Lower lobe of right lung (tissue), 2 donors: ENCODE measurements around the gene DRC1. TPM values are rescaled to one million over a fixed set of nuclear protein-coding genes. Genes with fewer than 3 reads are reported as not detected.
"Not testable (repeated sequence)": the region's sequence is repeated elsewhere in the genome, so short reads cannot be mapped to it uniquely, and the experiment has no call there.

Experiments used
- ATAC-seq, 2 donors: fragments of 200-7000 bp; cut with Tn5 transposase; one replicate each; pipeline ENCODE4 v1.9.1; 2020 to 2022; ENCODE audit warnings: mild to moderate bottlenecking in 2 of 2, moderate library complexity in 2 of 2
- DNase-seq: peaks from one replicate; pipeline ENCODE4 v3.0.0-alpha.2; 2020
- H3K27ac ChIP-seq: fragments of 200-600 bp; one replicate; pipeline ENCODE4 v1.8.0; 2022
- H3K27me3 ChIP-seq: fragments of 200-600 bp; one replicate; pipeline ENCODE4 v1.8.0; 2022; ENCODE audit warnings: low read depth
- H3K36me3 ChIP-seq: fragments of 200-600 bp; one replicate; pipeline ENCODE4 v1.8.0; 2022; ENCODE audit warnings: mild to moderate bottlenecking
- H3K4me1 ChIP-seq: fragments of 200-600 bp; one replicate; pipeline ENCODE4 v1.8.0; 2022
- H3K4me3 ChIP-seq: fragments of 200-600 bp; one replicate; pipeline ENCODE4 v1.8.0; 2022; ENCODE audit warnings: mild to moderate bottlenecking
- H3K9me3 ChIP-seq: fragments of 200-600 bp; one replicate; pipeline ENCODE4 v1.8.0; 2022
- CTCF ChIP-seq: fragments of 200-600 bp; IDR thresholded peaks from one replicate; pipeline ENCODE4 v1.8.0; 2022; ENCODE audit warnings: antibody characterized with exemption, mild to moderate bottlenecking
- intact Hi-C: fragments of 100-400 bp; cut with DNase I; formaldehyde crosslinking; loops from one replicate; pipeline ENCODE4 v1.11.0; 2022
- total RNA-seq: library from RNA; stranded (reverse); fragmentation: NEBNext Ultra II Directional; extraction: Animal tissue kit (Norgen Biotek cat#: 25700); gene quantifications from one replicate; pipeline ENCODE4 v1.2.1, GENCODE V29; 2021
- donor health status: DM: no; HTN: yes; CAD: no; lungs with severe emphysema.

Gene DRC1
- total RNA-seq, 1 donor from 2014 or later, result 6.8 TPM

- Histone ChIP-seq H3K36me3 (no peaks in the 10 kb centered on the region), H3K4me3 (no peak overlapping the region), H3K9me3 (peaks cover 9% of the 10 kb centered on the region), H3K4me1 (no peaks in the 10 kb centered on the region), H3K27ac (no peak overlapping the region), H3K27me3 (no peaks in the 10 kb centered on the region)
- peak; percentile 24 for DNase-seq
- TF ChIP-seq CTCF, result no peak
- no peak for ATAC-seq
- intact Hi-C loops, result no loop called here
Measured at GRCh38 chr2:26466662-26467310, 65.1 kb downstream of the DRC1 start.

- H3K27me3 ChIP-seq, DNase-seq, H3K36me3 ChIP-seq, H3K4me1 ChIP-seq, H3K4me3 ChIP-seq, H3K9me3 ChIP-seq, ATAC-seq, intact Hi-C loops, H3K27ac ChIP-seq: not testable (repeated sequence)
Measured at GRCh38 chr2:26468544-26468943, 66.8 kb downstream of the DRC1 start.

GRCh38 chr2:26469092-26469710 lies 67.5 kb downstream of the DRC1 start:
- no peak overlapping the region for H3K27ac ChIP-seq
- H3K4me3 ChIP-seq, result no peak overlapping the region
- ATAC-seq (no peak), DNase-seq (peak; percentile 77)
- no peaks in the 10 kb centered on the region for H3K4me1 ChIP-seq
- intact Hi-C loops, result no loop called here
- H3K27me3 ChIP-seq, result no peaks in the 10 kb centered on the region
- no peaks in the 10 kb centered on the region for H3K36me3 ChIP-seq
- peak; percentile 55 for TF ChIP-seq CTCF
- H3K9me3 ChIP-seq, result peaks cover 9% of the 10 kb centered on the region

GRCh38 chr2:26469955-26470354 lies 68.2 kb downstream of the DRC1 start:
- intact Hi-C loops, result no loop called here

GRCh38 chr2:26470601-26471260 lies 69.0 kb downstream of the DRC1 start:
- no peak overlapping the region for H3K27ac ChIP-seq
- no peaks in the 10 kb centered on the region for H3K27me3 ChIP-seq
- H3K4me1 ChIP-seq, result no peaks in the 10 kb centered on the region
- DNase-seq (no peak), ATAC-seq (no peak)
- TF ChIP-seq CTCF, result no peak
- no peak overlapping the region for H3K4me3 ChIP-seq
- no peaks in the 10 kb centered on the region for H3K36me3 ChIP-seq
- intact Hi-C loops, result no loop called here
- peaks cover 9% of the 10 kb centered on the region for H3K9me3 ChIP-seq

More at GRCh38 chr2:26469955-26470354, 68.2 kb downstream of the DRC1 start:
- Histone ChIP-seq H3K4me3 (no peak overlapping the region), H3K27ac (no peak overlapping the region), H3K4me1 (no peaks in the 10 kb centered on the region), H3K27me3 (no peaks in the 10 kb centered on the region), H3K9me3 (peaks cover 9% of the 10 kb centered on the region), H3K36me3 (no peaks in the 10 kb centered on the region)
- ATAC-seq (no peak), DNase-seq (no peak)
- no peak for TF ChIP-seq CTCF

- Histone ChIP-seq H3K9me3 (peaks cover 9% of the 10 kb centered on the region), H3K27ac (no peak overlapping the region), H3K4me3 (no peak overlapping the region), H3K36me3 (no peaks in the 10 kb centered on the region), H3K4me1 (no peaks in the 10 kb centered on the region), H3K27me3 (no peaks in the 10 kb centered on the region)
- no peak for TF ChIP-seq CTCF
- DNase-seq (no peak), ATAC-seq (no peak)
- intact Hi-C loops, result no loop called here
Measured at GRCh38 chr2:26471289-26471688, 69.6 kb downstream of the DRC1 start.
